Type B pancreatic cell (in vitro differentiated cells): ENCODE data around the gene DIPK1A. TPM values are rescaled to one million over a fixed set of nuclear protein-coding genes. Genes with fewer than 3 reads are reported as not detected.
A peak's percentile ranks its signal among the peaks of the same experiment; 100 is the strongest.

Experiments
- DNase-seq: peaks from one replicate; pipeline ENCODE4 v3.0.0; 2021; ENCODE audit warnings: mixed read lengths; ENCODE audit not compliant: unreplicated experiment; ENCODE audit errors: extremely low spot score
- H3K27ac Mint-ChIP-seq: 2 replicates; pipeline ENCODE4 v1.8.0; 2021; ENCODE audit warnings: mild to moderate bottlenecking, mixed read lengths
- H3K27me3 Mint-ChIP-seq: 2 replicates; pipeline ENCODE4 v1.8.0; 2021; ENCODE audit warnings: mixed read lengths
- H3K36me3 Mint-ChIP-seq: 2 replicates; pipeline ENCODE4 v1.8.0; 2021; ENCODE audit warnings: mixed read lengths
- H3K4me1 Mint-ChIP-seq: one replicate; pipeline ENCODE4 v1.8.0; 2021; ENCODE audit warnings: mixed read lengths; ENCODE audit not compliant: unreplicated experiment
- H3K4me3 Mint-ChIP-seq: 2 replicates; pipeline ENCODE4 v1.8.0; 2021; ENCODE audit warnings: mild to moderate bottlenecking, mixed read lengths
- H3K9me3 Mint-ChIP-seq: 2 replicates; pipeline ENCODE4 v1.8.0; 2021; ENCODE audit warnings: mixed read lengths
- CTCF ChIP-seq: fragments of 200-600 bp; sonication (generic); conservative IDR thresholded peaks from 2 replicates; pipeline ENCODE4 v1.5.0; 2021; ENCODE audit warnings: antibody characterized with exemption, mild to moderate bottlenecking
- total RNA-seq: library from RNA; stranded (reverse); gene quantifications from 2 replicates; pipeline ENCODE4 v1.2.1, GENCODE V29; 2021; ENCODE audit warnings: low replicate concordance

DIPK1A gene
- total RNA-seq, 1 donor from 2014 or later: 4.6 TPM

GRCh38 chr1:92840600-92840999, 120.7 kb downstream of the DIPK1A start:
- no peak for TF ChIP-seq CTCF
- Mint-ChIP-seq H3K4me1 (peaks cover 13% of the 10 kb centered on the region), H3K27me3 (no peaks in the 10 kb centered on the region), H3K4me3 (no peak overlapping the region), H3K27ac (no peak overlapping the region), H3K36me3 (peaks cover 67% of the 10 kb centered on the region), H3K9me3 (no peaks in the 10 kb centered on the region)
- no peak for DNase-seq

DNA sequence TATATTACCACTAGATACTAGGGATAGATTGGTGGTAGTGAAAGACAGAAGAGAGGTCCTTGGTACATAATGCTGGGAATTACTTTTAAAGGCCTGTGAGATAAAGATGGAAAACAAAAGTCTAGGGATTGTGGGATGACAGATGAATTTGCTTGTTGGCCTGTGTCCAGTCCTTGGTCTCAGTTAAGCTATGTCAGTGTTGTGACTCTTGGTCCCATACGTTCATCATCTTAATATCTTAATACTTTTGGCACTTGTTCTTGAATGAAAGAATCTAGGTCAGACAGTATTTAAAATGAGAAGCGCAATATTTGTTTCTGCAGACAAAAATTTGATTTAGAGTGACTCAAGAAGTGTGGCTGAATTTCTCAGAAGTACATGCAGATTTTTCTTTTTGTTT, 121.8 kb downstream of the DIPK1A start:
- Mint-ChIP-seq H3K4me3 (no peak overlapping the region), H3K27me3 (no peaks in the 10 kb centered on the region), H3K36me3 (peaks cover 79% of the 10 kb centered on the region), H3K27ac (no peak overlapping the region), H3K9me3 (no peaks in the 10 kb centered on the region), H3K4me1 (peaks cover 23% of the 10 kb centered on the region)
- TF ChIP-seq CTCF: no peak
- no peak for DNase-seq

DNA sequence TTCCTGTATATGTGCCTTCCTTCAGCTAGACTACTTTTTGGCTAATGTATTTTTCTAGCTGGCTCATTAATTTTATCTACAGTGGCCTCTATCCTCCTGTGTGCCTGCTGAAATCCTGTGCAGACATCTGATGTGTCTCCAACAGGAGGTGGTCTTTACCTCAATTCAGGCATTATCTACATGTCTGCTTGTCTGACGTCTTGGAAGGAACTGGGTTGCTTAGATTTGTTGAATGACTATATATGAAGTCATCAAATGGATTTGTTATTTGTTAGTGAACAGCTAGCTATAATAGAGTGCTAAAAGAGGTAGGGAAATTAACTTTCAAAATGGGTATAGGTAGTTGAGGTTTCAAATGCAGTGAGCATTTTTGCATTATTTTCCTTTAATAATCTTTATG, 122.7 kb downstream of the DIPK1A start:
- Mint-ChIP-seq H3K4me3 (peak overlapping the region; percentile 11), H3K9me3 (no peaks in the 10 kb centered on the region), H3K36me3 (peaks cover 79% of the 10 kb centered on the region), H3K27me3 (no peaks in the 10 kb centered on the region), H3K27ac (peak overlapping the region; percentile 10), H3K4me1 (peaks cover 27% of the 10 kb centered on the region)
- no peak for TF ChIP-seq CTCF
- DNase-seq: no peak

GRCh38 chr1:92837062-92837461, 124.2 kb downstream of the DIPK1A start:
- TF ChIP-seq CTCF: no peak
- DNase-seq: no peak
- no peaks in the 10 kb centered on the region for H3K9me3 Mint-ChIP-seq
- H3K27ac Mint-ChIP-seq: peak overlapping the region; percentile 37
- no peaks in the 10 kb centered on the region for H3K27me3 Mint-ChIP-seq
- H3K36me3 Mint-ChIP-seq: peaks cover 81% of the 10 kb centered on the region
- no peak overlapping the region for H3K4me3 Mint-ChIP-seq
- H3K4me1 Mint-ChIP-seq: peaks cover 27% of the 10 kb centered on the region

- Mint-ChIP-seq H3K27ac (peak overlapping the region; percentile 99), H3K36me3 (peaks cover 69% of the 10 kb centered on the region), H3K9me3 (no peaks in the 10 kb centered on the region), H3K27me3 (no peaks in the 10 kb centered on the region), H3K4me3 (peak overlapping the region; percentile 97), H3K4me1 (peaks cover 27% of the 10 kb centered on the region)
- no peak for TF ChIP-seq CTCF
- no peak for DNase-seq
These were observed 126.6 kb downstream of the DIPK1A start for GRCh38 chr1:92834617-92835016.

- no peaks in the 10 kb centered on the region for H3K9me3 Mint-ChIP-seq
- peaks cover 64% of the 10 kb centered on the region for H3K36me3 Mint-ChIP-seq
- H3K27ac Mint-ChIP-seq: peak overlapping the region; percentile 99
- peak overlapping the region; percentile 97 for H3K4me3 Mint-ChIP-seq
- H3K4me1 Mint-ChIP-seq: peaks cover 27% of the 10 kb centered on the region
- no peak for DNase-seq
- no peak for TF ChIP-seq CTCF
- H3K27me3 Mint-ChIP-seq: no peaks in the 10 kb centered on the region
These were observed 127.4 kb downstream of the DIPK1A start for GRCh38 chr1:92833840-92834239.
